EH (cell line): ENCODE measurements around the gene SP8.
A peak's percentile ranks its signal among the peaks of the same experiment; 100 is the strongest.

ENCODE experiments used
- DNase-seq: peaks from one replicate; pipeline ENCODE4 v3.0.0-alpha.2; 2015; ENCODE audit warnings: low read depth

Gene SP8

GRCh38 chr7:20794676-20795075 is 8.0 kb upstream of the SP8 start:
- DNase-seq: no peak

- no peak for DNase-seq
These were observed 7.2 kb upstream of the SP8 start for GRCh38 chr7:20793694-20794394.

DNA sequence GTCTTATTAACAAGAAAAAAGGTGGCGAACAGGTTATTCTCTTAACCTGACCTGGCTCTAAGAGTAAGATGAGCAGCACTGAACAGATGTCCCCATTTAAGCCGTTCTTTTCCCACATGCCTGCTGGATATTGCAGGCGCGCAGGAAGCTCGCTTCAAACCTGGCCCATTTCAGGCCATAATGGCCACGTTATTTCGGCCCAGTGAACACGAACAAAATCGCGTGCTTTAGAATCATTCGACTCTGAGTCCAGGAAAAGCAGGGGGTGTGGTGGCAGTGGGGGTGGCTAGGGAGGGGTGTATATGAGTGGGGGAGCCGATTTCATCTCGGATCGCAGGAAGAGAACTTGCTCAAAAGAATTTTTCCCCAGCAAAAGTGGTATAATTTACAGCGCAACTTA is 6.6 kb upstream of the SP8 start:
- no peak for DNase-seq

- no peak for DNase-seq
These were observed 5.1 kb upstream of the SP8 start for GRCh38 chr7:20791538-20792434.

DNA sequence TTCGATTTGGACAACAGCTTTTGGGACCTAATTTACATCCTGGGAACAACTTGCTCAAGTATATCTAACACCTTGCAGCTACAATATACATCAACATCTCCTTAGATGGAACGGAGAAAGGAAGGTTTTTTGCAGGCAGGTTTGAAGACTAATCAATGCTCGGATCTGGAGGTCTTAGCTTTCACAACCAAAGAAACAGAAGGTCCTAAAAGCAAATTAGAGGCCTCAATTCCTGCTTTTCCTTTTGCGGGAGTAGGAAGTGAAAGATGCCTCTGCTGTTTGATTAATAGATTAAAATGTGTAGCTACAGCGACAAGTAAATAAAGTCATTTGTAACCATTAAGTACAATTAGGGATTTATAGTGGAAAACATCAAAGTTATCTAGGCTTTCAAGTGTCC is 3.7 kb upstream of the SP8 start:
- DNase-seq: no peak

DNA sequence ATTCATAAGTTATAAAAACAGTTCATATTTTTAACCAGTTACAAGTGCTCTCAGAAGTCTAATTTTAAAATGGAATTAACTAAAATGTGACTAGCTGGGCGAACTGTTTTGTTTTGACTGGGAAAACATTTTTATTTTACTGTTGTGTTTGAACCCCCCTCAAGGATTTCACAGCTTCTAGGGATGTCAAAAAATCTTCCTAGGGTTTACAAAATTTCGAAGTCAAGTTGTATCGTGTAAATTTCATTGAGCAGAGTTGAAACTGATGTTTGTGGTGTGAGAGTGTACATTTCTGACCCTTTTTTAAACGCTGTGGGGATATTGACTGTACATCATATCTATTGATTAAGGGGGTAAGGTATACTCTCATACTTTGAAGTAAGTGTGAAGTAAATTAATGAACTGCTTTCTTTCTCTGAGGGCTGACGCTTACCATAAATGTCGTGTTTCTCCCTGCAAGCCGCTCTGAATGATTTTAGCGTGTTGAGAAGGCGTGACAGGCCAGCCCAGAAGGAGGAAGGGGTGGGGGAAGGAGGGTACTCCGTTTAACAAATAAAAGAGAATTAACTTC is 1.8 kb upstream of the SP8 start:
- no peak for DNase-seq

GRCh38 chr7:20787660-20788419 is 1.2 kb upstream of the SP8 start:
- DNase-seq: no peak

- no peak for DNase-seq
These were observed 286 bp downstream of the SP8 start for GRCh38 chr7:20786421-20786778.

DNA sequence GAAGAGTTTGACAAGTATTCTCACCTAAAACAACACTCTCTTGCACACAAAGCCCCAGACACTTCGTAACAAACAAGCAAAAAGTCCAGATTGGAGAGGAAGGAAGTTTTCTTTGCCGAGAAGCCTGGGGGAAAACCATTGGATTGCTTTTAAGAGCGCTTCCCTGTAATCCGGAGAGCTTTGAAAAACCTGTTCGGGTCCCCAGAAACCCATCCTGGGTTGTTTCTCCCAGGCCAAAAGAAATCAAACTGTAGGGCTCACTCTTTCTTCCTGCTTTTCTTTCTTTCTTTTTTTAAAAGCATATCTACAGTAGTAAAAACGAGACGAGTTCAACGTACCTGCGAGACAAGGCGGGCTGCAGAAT is 655 bp downstream of the SP8 start:
- no peak for DNase-seq

DNA sequence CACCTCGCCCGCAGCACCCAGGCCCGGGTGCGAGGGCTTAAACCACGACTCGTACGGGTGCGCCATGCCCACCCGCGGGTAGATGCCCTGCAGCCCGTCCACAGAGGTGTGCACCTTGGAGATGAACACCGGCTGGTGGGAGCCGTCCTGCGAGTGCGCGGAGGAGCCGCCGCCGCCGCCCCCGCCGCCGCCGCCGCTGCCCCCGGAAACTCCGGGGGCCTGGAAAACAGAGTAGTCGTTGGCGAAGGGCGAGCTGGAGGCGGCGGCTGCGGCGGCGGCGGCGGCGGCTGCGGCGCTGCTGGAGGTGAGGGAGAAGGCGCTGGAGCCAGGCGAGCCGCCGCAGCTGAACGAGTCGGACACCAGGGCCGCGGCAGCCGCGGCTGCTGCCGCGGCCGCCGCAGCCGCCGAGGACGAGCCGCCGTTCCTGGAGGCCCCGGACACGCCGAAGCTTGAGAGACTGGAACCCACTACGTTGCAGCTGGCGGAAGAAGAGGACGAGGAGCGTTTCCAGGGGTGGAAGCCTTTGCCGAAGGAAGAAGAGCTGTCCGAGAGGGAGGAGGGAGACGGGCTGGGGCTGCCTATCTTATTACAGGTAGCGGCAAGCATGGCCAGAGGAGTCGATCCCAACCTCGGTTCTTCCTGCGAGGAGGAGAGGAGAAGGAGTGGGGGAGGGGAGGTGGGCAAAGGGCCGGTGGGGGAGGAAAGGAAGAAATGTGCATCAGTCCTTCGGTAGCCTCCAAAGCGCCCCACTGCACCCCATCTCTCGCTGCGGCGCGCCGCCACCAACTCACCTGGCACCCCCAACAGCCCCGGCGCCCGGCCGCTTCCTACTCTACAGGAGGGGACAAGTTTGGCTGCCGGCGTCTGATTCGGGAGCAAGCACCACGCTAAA is 1.3 kb downstream of the SP8 start:
- DNase-seq: peak; percentile 5

- no peak for DNase-seq
These were observed 2.1 kb downstream of the SP8 start for GRCh38 chr7:20784388-20785156.

DNA sequence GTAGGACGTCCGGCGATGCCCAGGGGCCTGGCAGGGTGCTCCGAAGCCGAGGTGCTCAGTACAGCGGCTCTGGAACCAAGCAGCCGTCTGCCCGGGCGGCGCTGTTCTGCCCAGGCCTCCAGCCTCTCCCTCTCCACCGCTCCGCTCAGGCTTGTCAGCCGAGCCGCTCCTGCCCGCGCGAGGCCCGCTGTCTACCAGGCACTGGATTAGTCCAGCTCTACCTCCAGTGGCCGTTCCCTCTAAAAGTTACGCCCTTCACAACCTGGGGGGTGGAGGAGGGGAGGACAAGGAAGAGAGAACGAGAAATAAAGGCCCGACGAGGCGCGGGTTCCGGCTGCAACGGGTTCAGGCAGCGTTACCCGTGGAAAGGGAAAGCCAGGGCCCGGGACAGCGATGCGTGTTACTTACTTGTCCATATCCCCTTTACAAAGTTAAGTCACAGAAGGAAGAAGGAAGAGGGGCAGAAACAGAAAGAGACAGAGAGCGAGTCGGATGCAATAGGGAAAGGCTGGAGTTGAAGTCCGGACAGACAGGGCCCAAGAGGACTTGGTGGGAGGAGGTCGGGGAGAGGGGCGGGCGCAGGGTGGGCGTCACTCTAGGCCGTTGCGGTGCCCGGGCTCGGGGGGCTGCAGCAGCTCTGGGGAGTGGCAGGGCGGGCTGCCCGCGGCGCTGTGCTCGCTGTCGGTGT is 2.8 kb downstream of the SP8 start:
- DNase-seq: peak; percentile 21

- no peak for DNase-seq
These were observed 3.5 kb downstream of the SP8 start for GRCh38 chr7:20783125-20783699.

DNA sequence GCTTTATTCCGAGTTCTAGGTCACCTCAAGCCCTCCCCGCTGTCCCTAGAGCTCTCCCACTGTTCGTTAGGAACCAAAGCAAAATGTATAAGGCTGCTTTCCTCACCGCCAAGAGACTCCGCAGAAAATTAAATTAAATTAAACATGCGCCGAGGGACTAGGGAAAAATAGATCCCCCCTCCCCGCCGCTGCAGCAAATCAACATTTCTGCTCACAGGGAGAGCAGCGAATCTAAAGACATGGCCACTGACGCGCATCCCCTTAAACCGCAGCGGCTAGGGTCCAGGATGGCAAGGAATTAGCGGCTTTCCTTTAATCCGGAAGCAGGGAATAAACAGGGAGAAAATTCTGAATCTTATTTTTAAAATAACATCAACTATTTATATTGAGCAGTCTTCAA is 7.6 kb downstream of the SP8 start:
- DNase-seq: no peak

- DNase-seq: no peak
These were observed 8.5 kb downstream of the SP8 start for GRCh38 chr7:20778063-20778721.

DNA sequence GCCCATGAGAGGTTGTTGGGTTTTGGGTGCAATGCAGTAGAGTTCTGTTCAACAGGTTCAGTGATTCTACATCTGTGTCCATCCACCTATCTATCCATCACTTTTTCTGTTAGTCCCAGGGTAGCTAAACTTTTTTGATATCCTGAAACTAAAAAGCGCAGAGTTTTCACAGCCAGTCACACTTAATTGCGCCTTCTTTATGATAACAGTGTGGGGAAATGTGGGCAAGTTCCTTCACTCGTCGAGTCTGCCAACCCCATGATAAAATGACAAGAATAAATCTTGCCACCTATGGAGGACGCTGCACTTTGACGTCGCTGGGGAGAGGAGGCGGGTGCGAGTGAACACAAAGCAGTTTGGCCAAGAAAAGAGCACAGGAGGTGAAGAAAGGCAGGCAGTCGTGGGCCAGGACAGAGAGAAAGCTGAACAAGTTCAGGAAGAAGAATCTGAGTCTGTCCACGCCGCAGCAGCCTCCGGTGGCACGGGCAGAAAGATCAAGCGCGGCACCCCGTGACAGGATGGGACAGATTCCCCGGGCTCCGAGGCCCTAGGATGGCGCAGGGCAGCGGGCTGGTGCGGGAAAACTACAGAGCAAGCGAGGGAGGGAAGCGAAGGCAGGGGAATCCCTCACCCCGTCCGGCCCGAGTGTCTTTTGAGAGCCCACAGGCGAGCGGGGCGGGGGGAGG is 9.2 kb downstream of the SP8 start:
- DNase-seq: no peak

GRCh38 chr7:20776942-20777341 is 9.7 kb downstream of the SP8 start:
- DNase-seq: no peak

DNA sequence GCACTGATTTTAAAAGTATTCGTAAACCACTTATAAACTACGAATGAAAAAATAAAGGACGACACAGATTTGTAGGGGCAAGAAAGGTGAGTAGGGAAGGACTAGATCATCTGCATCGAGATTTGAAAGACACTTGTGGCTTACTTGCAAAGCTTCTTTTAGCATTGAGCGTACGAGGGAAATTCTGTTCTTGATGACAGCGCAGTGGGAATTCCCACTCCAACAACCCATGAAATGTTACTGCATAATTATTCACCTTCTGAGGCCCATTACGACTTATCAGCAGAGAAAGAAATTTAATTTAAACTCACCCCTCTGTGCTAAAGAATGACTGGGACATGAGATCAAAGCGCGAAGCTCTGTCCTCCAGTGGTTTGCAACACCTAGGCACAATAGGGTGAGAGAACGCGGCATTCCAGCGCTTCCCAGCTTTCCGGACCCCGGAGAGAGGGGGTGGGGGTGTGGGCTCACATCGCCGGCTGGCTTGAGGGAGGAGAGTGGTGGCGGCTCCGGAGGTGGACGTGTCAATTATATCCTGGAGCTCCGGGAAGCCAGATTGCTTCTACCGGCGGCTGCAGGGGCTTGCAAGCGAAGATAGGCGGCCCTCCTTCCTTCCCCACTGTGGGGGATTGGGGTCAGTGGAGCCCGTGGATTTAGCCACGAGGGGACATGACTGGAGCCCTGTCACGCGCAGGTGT is 10.3 kb downstream of the SP8 start:
- DNase-seq: no peak
